Body of pancreas (tissue), 4 donors: ENCODE measurements around the gene HAVCR1. TPM values are rescaled to one million over a fixed set of nuclear protein-coding genes. Genes with fewer than 3 reads are reported as not detected.
"Not testable (repeated sequence)": the region's sequence is repeated elsewhere in the genome, so short reads cannot be mapped to it uniquely, and the experiment has no call there.

Experiments used
- ATAC-seq: fragments of 150-250 bp; one replicate; pipeline ENCODE4 v1.9.1; 2016
- DNase-seq, 4 donors: peaks; one replicate each; pipeline ENCODE4 v3.0.0-alpha.2; 2019
- H3K27ac ChIP-seq, 4 donors: fragments of 200-600 bp; sonication (generic); 1 replicate in 3 of 4; 2 replicates in 1 of 4; pipeline versions ENCODE4 v1.5.1 to v1.6.1; 2016 to 2019; ENCODE audit warnings: mild to moderate bottlenecking in 1 of 4, mixed read lengths in 1 of 4, moderate library complexity in 1 of 4
- H3K27me3 ChIP-seq, 2 donors: fragments of 200-600 bp; sonication (generic); one replicate each; pipeline ENCODE4 v1.6.0; 2016; ENCODE audit warnings: mild to moderate bottlenecking in 1 of 2
- H3K36me3 ChIP-seq, 2 donors: fragments of 200-600 bp; sonication (generic); replicated peaks in 1 of 2; 2 replicates each; pipeline ENCODE4 v1.5.1; 2016; ENCODE audit warnings: low read depth in 2 of 2; ENCODE audit not compliant: insufficient read depth in 1 of 2
- H3K4me1 ChIP-seq: fragments of 200-600 bp; sonication (generic); one replicate; pipeline ENCODE4 v1.6.0; 2016
- H3K4me3 ChIP-seq, 2 donors: fragments of 200-600 bp; sonication (generic); 1 replicate in 1 of 2; 2 replicates in 1 of 2; pipeline ENCODE4 v1.5.1; 2016 to 2019
- H3K9me3 ChIP-seq, 3 donors: fragments of 200-600 bp; sonication (generic); 1 replicate in 2 of 3; 2 replicates in 1 of 3; pipeline ENCODE4 v1.5.1; 2016
- CTCF ChIP-seq, 7 experiments: fragments of 450-650 bp in 4 of 7; fragments of 200-600 bp in 3 of 7; sonication (generic) in 3 of 7; IDR thresholded peaks; one replicate each; pipeline ENCODE4 v1.5.1; 2016 to 2019; ENCODE audit warnings: antibody characterized with exemption in 7 of 7
- POLR2A ChIP-seq, 3 donors: fragments of 450-650 bp; IDR thresholded peaks; one replicate each; pipeline ENCODE4 v1.6.1; 2016; ENCODE audit warnings: antibody characterized with exemption in 3 of 3, mild to moderate bottlenecking in 2 of 3
- WGBS, 2 donors: methylation state at CpG; one replicate each; pipeline ENCODE4 v1.1.5; 2017; 5-methylcytosine and 5-hydroxymethylcytosine counted together
- intact Hi-C: fragments of 100-400 bp; cut with DNase I; formaldehyde crosslinking; loops from one replicate; pipeline ENCODE4 v1.15.1; 2023
- total RNA-seq, 2 donors: library from RNA; depleted of rRNA; stranded (reverse); fragments of >200 nt; gene quantifications; one replicate each; pipeline ENCODE4 v1.1.0, GENCODE V29; 2016

Gene HAVCR1
- total RNA-seq, 2 donors from 2014 or later: not detected

GRCh38 chr5:157050050-157050449 lies 8.9 kb downstream of the HAVCR1 start:
- H3K4me1 ChIP-seq: peaks cover 10% of the 10 kb centered on the region
- no peak for TF ChIP-seq POLR2A (IDR thresholded peaks at IDR 0.05)
- no peak for TF ChIP-seq CTCF (IDR thresholded peaks at IDR 0.05)
- no peaks in the 10 kb centered on the region for H3K36me3 ChIP-seq
- ATAC-seq (no peak), DNase-seq (no peak)
- H3K27me3 ChIP-seq: no peaks in the 10 kb centered on the region
- H3K27ac ChIP-seq: peak overlapping the region in 2 of 4 donors; percentile 14 to 39
- WGBS, 2 donors: 47 to 68% methylated on average over 5 of the region's 5 CpGs
- intact Hi-C loops: no loop called here
- H3K4me3 ChIP-seq: no peak overlapping the region
- H3K9me3 ChIP-seq: no peaks in the 10 kb centered on the region

- no peak for ATAC-seq
- TF ChIP-seq CTCF (IDR thresholded peaks at IDR 0.05): no peak
- H3K27ac ChIP-seq: peak overlapping the region in 2 of 4 donors; percentile 14 to 39
Observed at GRCh38 chr5:157049605-157050004, 9.3 kb downstream of the HAVCR1 start.

GRCh38 chr5:157047898-157048297 lies 11.0 kb downstream of the HAVCR1 start:
- intact Hi-C loops: no loop called here
- Histone ChIP-seq H3K4me1 (peaks cover 10% of the 10 kb centered on the region), H3K27ac (no peak overlapping the region), H3K4me3 (no peak overlapping the region), H3K9me3 (no peaks in the 10 kb centered on the region), H3K27me3 (no peaks in the 10 kb centered on the region), H3K36me3 (no peaks in the 10 kb centered on the region)
- no peak for TF ChIP-seq POLR2A (IDR thresholded peaks at IDR 0.05)
- DNase-seq (no peak), ATAC-seq (no peak)
- WGBS, 2 donors: 66 to 87% methylated on average over 5 of the region's 5 CpGs

More at GRCh38 chr5:157049605-157050004, 9.3 kb downstream of the HAVCR1 start:
- no peaks in the 10 kb centered on the region for H3K9me3 ChIP-seq
- intact Hi-C loops: no loop called here
- no peak overlapping the region for H3K4me3 ChIP-seq
- peaks cover 10% of the 10 kb centered on the region for H3K4me1 ChIP-seq
- no peaks in the 10 kb centered on the region for H3K36me3 ChIP-seq
- no peaks in the 10 kb centered on the region for H3K27me3 ChIP-seq
- no peak for DNase-seq
- WGBS, 2 donors: 35 to 45% methylated on average over 1 of the region's 1 CpG

GRCh38 chr5:157047016-157047415 lies 11.9 kb downstream of the HAVCR1 start:
- H3K27ac ChIP-seq, H3K4me3 ChIP-seq, ATAC-seq, H3K9me3 ChIP-seq, intact Hi-C loops, H3K36me3 ChIP-seq, H3K27me3 ChIP-seq, DNase-seq: not testable (repeated sequence)
- WGBS, 2 donors: 76 to 92% methylated on average over 4 of the region's 4 CpGs
- peaks cover 10% of the 10 kb centered on the region for H3K4me1 ChIP-seq

GRCh38 chr5:157046041-157046440 lies 12.9 kb downstream of the HAVCR1 start:
- ATAC-seq: peak; percentile 96
- WGBS, 2 donors: 40 to 48% methylated on average over 3 of the region's 3 CpGs
- peak; percentile 33 to 82 (median 58) for DNase-seq

More at GRCh38 chr5:157046041-157046440, 12.9 kb downstream of the HAVCR1 start:
- Histone ChIP-seq H3K4me1 (peaks cover 10% of the 10 kb centered on the region), H3K4me3 (no peak overlapping the region), H3K27me3 (no peaks in the 10 kb centered on the region), H3K9me3 (no peaks in the 10 kb centered on the region), H3K36me3 (no peaks in the 10 kb centered on the region), H3K27ac (peak overlapping the region in 3 of 4 donors; percentile 58 to 63 (median 60))
- intact Hi-C loops: no loop called here
- no peak for TF ChIP-seq POLR2A (IDR thresholded peaks at IDR 0.05)
- peak in 2 of 7 experiments; percentile 14 to 17 for TF ChIP-seq CTCF (IDR thresholded peaks at IDR 0.05)
